Left lung (tissue), 10 donors: ENCODE results near the gene PLA2G5. TPM values are rescaled to one million over a fixed set of nuclear protein-coding genes. Genes with fewer than 3 reads are reported as not detected.

Experiments used
- ATAC-seq: fragments of 200-7000 bp; cut with Tn5 transposase; one replicate; pipeline ENCODE4 v1.9.1; 2020; ENCODE audit warnings: moderate library complexity
- DNase-seq, 4 donors: peaks; one replicate each; pipeline ENCODE4 v3.0.0-alpha.2; 2013 to 2020
- H3K27ac ChIP-seq, 2 donors: fragments of 200-600 bp; sonication (generic) in 1 of 2; one replicate each; pipeline versions ENCODE4 v1.5.0 to v1.8.0; 2020 to 2021
- H3K27me3 ChIP-seq, 2 donors: fragments of 200-600 bp; sonication (generic) in 1 of 2; one replicate each; pipeline versions ENCODE4 v1.5.0 to v1.8.0; 2020 to 2021
- H3K36me3 ChIP-seq, 2 donors: fragments of 200-600 bp; sonication (generic) in 1 of 2; one replicate each; pipeline versions ENCODE4 v1.5.0 to v1.8.0; 2020 to 2021
- H3K4me1 ChIP-seq, 2 donors: fragments of 200-600 bp; one replicate each; pipeline ENCODE4 v1.8.0; 2021
- H3K4me3 ChIP-seq, 2 donors: fragments of 200-600 bp; sonication (generic) in 1 of 2; one replicate each; pipeline versions ENCODE4 v1.5.0 to v1.8.0; 2020 to 2021; ENCODE audit warnings: mild to moderate bottlenecking in 1 of 2
- H3K9me3 ChIP-seq, 2 donors: fragments of 200-600 bp; sonication (generic) in 1 of 2; one replicate each; pipeline versions ENCODE4 v1.5.0 to v1.8.0; 2020 to 2021
- CTCF ChIP-seq, 2 donors: fragments of 200-600 bp; sonication (generic) in 1 of 2; IDR thresholded peaks; one replicate each; pipeline versions ENCODE4 v1.5.0 to v1.8.0; 2021; ENCODE audit warnings: antibody characterized with exemption in 2 of 2
- intact Hi-C, 2 donors: fragments of 100-400 bp; cut with DNase I; formaldehyde crosslinking; loops; one replicate each; pipeline versions ENCODE4 v1.11.2 to v1.14.2; 2022
- polyA plus RNA-seq, 6 donors: library from polyadenylated mRNA; unstranded; fragments of 120-200 nt; gene quantifications; one replicate each; pipeline ENCODE4 v1.2.1, GENCODE V29; 2013; ENCODE audit not compliant: insufficient read length in 6 of 6
- total RNA-seq, 2 donors: library from RNA; stranded (reverse); fragmentation: NEBNext Ultra II Directional; extraction: Animal tissue kit (Norgen Biotek cat#: 25700); gene quantifications; one replicate each; pipeline ENCODE4 v1.2.1, GENCODE V29; 2021
- donor health status: DM: no; HTN: yes; CAD: no.
- donor health status: DM: no; HTN: no; CAD: no.

PLA2G5 gene
- total and polyA plus RNA-seq, 8 donors = 0.41 to 5.5 (median 0.92) TPM

GRCh38 chr1:20119347-20119746 is 49.4 kb downstream of the PLA2G5 start, which contains the start of gene PLA2G2D:
Gene PLA2G2D (minus strand): TSS chr1:20119536. CDS start chr1:20119498, 38 bp downstream.
- H3K36me3 ChIP-seq = no peaks in the 10 kb centered on the region
- DNase-seq (no peak), ATAC-seq (no peak)
- H3K27me3 ChIP-seq = no peaks in the 10 kb centered on the region
- H3K4me3 ChIP-seq = no peak within 1 kb of the TSS
- no peak within 1 kb of the TSS for H3K27ac ChIP-seq
- intact Hi-C loops = no loop called here
- no peaks in the 10 kb centered on the region for H3K4me1 ChIP-seq
- no peak for TF ChIP-seq CTCF (IDR thresholded peaks at IDR 0.05)
- no peaks in the 10 kb centered on the region for H3K9me3 ChIP-seq

GRCh38 chr1:20120796-20121195 is 50.8 kb downstream of the PLA2G5 start:
- no peak overlapping the region for H3K4me3 ChIP-seq
- ATAC-seq (no peak), DNase-seq (no peak)
- H3K27me3 ChIP-seq = no peaks in the 10 kb centered on the region
- TF ChIP-seq CTCF (IDR thresholded peaks at IDR 0.05) = no peak
- no peak overlapping the region for H3K27ac ChIP-seq
- H3K36me3 ChIP-seq = no peaks in the 10 kb centered on the region
- H3K4me1 ChIP-seq = peaks cover 2 to 3% of the 10 kb centered on the region in 2 donors
- no peaks in the 10 kb centered on the region for H3K9me3 ChIP-seq
- intact Hi-C loops = no loop called here

- intact Hi-C loops = no loop called here
- no peak for ATAC-seq
- no peaks in the 10 kb centered on the region for H3K27me3 ChIP-seq
- DNase-seq = peak in 1 of 4 donors; percentile 4
- no peak overlapping the region for H3K27ac ChIP-seq
- H3K36me3 ChIP-seq = no peaks in the 10 kb centered on the region
- peaks cover 2 to 3% of the 10 kb centered on the region in 2 donors for H3K4me1 ChIP-seq
- no peaks in the 10 kb centered on the region for H3K9me3 ChIP-seq
- TF ChIP-seq CTCF (IDR thresholded peaks at IDR 0.05) = no peak
- H3K4me3 ChIP-seq = no peak overlapping the region
Measured at GRCh38 chr1:20123722-20124455, 53.9 kb downstream of the PLA2G5 start.

GRCh38 chr1:20124456-20125057 is 54.6 kb downstream of the PLA2G5 start:
- Histone ChIP-seq H3K36me3 (no peaks in the 10 kb centered on the region), H3K27me3 (no peaks in the 10 kb centered on the region), H3K4me3 (no peak overlapping the region), H3K27ac (no peak overlapping the region), H3K9me3 (peaks cover 0 to 2% of the 10 kb centered on the region in 2 donors), H3K4me1 (peaks cover 2 to 3% of the 10 kb centered on the region in 2 donors)
- ATAC-seq (peak; percentile 45), DNase-seq (no peak)
- intact Hi-C loops = no loop called here
- TF ChIP-seq CTCF (IDR thresholded peaks at IDR 0.05) = no peak

GRCh38 chr1:20125100-20125499 is 55.1 kb downstream of the PLA2G5 start:
- no peak overlapping the region for H3K4me3 ChIP-seq
- intact Hi-C loops = no loop called here
- DNase-seq = no peak
- no peak for TF ChIP-seq CTCF (IDR thresholded peaks at IDR 0.05)
- no peaks in the 10 kb centered on the region for H3K27me3 ChIP-seq
- no peaks in the 10 kb centered on the region for H3K36me3 ChIP-seq
- H3K4me1 ChIP-seq = peaks cover 2 to 3% of the 10 kb centered on the region in 2 donors
- peaks cover 0 to 8% of the 10 kb centered on the region in 2 donors for H3K9me3 ChIP-seq
- no peak overlapping the region for H3K27ac ChIP-seq
- no peak for ATAC-seq
